HG02642 (cell line): Measurements from ENCODE around the gene AKT1.

Experiments used
- ATAC-seq: cut with Tn5 transposase; IDR thresholded peaks from one replicate; pipeline ENCODE4 v1.9.1; 2021; ENCODE audit warnings: mild to moderate bottlenecking; ENCODE audit not compliant: unreplicated experiment, poor library complexity

AKT1 gene

GRCh38 chr14:104776481-104776880, 19.1 kb downstream of the AKT1 start:
- no peak for ATAC-seq

GRCh38 chr14:104775073-104775489, 20.5 kb downstream of the AKT1 start:
- ATAC-seq: no peak

GRCh38 chr14:104774453-104775072, 21.0 kb downstream of the AKT1 start:
- no peak for ATAC-seq

GRCh38 chr14:104773505-104774452, 21.8 kb downstream of the AKT1 start:
- no peak for ATAC-seq

DNA sequence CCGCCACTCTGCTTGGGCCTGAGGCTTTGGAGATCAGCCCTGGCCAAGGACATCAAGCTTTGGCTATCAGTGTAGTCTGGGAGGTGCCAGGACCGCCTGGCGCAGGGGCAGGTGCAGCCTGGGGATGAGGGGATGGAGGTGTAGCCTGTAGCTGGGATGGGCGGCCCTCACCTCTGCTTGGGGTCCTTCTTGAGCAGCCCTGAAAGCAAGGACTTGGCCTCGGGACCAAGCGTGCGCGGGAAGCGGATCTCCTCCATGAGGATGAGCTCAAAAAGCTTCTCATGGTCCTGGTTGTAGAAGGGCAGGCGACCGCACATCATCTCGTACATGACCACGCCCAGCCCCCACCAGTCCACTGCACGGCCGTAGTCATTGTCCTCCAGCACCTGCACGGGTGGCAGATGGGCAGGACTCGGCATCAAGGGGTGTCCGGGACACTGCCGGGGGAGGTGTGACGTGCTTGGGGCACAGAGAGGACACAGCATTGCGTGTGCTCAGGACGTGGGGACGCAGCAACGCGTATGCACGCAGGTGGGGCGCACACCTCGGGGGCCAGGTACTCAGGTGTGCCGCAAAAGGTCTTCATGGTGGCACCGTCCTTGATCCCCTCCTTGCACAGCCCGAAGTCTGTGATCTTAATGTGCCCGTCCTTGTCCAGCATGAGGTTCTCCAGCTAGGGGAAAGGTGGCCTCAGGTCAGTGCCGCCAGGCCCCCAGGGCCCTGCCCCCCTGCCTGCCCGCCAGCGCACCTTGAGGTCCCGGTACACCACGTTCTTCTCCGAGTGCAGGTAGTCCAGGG, 22.6 kb downstream of the AKT1 start:
- ATAC-seq: no peak

DNA sequence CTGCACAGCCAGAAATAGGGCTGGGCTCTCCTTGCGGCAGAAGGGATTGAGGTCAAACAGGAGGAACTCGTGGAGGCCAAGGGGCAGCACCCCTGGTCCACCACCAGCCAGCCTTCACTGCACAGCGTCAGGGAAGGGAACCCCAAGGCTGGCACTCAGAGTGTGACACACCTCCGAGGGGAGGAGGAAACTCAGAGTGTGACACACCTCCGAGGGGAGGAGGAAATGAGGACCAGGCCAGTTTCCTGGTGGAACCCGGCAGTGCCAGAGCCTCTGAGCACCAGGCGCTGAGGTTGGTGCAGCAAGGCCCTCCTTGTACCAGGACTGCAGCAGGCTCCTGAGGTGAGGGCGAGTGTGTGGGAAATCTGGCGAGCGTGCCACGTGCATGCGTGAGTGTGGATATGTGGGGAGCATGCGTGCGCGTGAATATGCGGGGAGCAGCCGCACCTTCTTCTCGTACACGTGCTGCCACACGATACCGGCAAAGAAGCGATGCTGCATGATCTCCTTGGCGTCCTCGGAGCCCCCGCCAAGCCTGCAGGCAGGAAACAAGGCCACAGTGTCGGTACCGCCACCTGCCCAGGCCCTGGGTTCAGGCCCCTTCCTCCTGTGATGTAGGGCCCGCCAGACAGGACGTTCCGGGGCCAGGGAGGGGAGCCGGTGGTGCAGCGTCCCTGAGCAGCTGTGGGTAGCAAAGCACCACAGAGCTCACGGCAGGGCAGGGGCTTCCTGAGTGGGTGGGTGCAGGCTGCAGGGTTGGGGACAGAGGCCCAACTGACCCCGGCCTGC, 23.4 kb downstream of the AKT1 start:
- no peak for ATAC-seq

DNA sequence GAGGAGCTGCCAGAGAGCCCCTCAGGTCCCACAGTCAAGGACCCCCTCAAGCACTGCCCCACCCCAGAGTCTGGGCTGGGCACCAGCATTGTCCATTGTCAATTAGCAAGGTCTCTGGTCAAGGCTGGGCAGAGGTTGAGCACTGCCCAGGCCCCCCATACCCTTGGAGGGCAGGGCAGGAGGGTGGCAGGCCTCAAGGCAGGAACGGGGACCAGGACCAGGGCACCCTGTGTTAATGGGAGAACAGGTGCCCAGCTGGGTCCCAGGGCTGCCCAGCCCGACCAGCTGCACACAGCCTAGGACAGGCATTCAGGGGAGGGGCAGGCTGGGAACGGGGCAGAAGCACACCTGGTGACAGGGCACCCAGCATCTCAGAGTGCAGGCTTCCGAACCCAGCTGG, 24.2 kb downstream of the AKT1 start:
- no peak for ATAC-seq

DNA sequence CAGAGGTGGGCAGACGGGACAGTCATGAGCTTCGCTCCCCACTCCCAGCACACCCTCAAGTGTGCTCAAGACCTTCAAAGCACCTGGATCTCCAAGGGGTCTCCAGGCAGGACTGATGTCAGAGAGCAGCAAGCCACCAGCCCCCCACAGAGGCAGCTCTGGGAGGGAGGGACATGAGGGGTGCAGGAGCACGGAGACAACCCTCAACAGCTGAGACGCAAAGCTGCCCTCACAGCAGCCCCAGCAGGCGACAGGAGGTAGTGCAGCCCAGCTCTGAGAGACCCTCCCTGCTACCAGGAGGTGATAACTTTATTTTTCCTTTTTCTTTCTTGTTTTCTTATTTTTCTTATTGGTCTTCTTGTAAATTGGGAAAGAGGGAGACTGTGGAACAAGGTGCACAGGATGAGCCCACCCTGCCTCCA, 24.7 kb downstream of the AKT1 start:
- ATAC-seq: no peak

DNA sequence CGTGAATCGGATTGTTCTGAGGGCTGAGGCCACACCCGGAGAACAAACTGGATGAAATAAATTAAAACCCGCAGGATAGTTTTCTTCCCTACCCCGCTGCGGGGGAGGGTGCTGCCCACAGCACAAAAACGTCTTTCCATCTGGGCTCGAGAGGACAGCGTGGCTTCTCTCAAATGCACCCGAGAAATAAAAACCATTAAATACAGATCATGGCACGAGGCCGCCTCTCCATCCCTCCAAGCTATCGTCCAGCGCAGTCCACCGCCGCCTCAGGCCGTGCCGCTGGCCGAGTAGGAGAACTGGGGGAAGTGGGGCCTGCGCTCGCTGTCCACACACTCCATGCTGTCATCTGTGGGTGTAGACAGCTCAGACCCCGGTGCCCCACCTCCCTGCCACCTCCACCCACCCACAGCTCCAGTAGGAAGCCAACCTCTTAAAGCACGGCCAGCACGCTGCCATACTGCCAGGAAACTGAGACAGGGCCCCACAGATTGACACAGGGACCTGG, 25.4 kb downstream of the AKT1 start:
- no peak for ATAC-seq

GRCh38 chr14:104769324-104770071, 26.1 kb downstream of the AKT1 start:
- no peak for ATAC-seq

DNA sequence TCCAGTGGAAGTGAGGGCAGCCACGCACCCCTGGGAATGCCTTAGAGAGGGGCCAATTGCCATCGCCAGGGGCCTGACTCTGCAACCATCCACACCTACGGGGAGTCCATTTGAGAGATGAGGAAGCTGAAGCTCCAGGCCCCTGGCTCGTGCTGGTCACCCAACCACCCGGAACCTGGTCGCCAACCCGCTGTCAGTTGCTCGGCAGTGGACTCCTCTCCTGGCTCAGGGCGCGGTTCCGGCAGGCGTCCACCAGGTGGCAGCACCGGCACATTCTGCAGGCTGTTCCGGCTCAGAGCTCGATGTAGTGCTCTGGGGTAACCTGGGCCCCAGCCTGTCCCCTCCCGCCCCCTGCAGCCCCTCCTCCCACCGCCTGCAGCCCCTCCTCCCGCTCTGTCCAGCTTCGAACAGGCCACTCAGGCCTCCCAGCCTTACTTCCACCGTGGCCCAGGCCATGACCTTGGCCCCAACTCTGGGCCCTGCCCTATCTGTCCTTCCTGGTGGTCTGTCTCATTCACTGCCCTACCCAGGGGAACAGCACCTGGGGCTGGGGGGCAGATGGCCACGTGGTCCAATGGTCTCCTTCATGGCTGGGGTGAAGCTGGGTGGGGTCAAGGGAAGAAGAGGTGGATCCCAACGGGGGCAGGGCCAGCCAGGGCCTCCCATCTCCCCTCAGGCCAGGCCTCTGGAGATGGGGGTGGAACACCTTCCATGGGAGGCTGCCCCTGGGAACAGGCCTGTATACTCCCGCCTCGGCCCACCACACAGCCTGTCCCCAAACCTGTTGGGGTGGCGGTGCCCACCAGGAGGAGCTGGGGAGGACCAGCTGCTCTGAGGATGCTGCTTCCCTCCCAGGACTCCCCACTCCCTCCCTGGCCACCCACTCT, 26.9 kb downstream of the AKT1 start:
- ATAC-seq: peak; percentile 68

GRCh38 chr14:104767634-104767918, 28.0 kb downstream of the AKT1 start:
- no peak for ATAC-seq

- no peak for ATAC-seq
Observed at GRCh38 chr14:104766863-104767633, 28.5 kb downstream of the AKT1 start.

- no peak for ATAC-seq
Observed at GRCh38 chr14:104766256-104766862, 29.2 kb downstream of the AKT1 start.

GRCh38 chr14:104765517-104765916, 30.0 kb downstream of the AKT1 start:
- ATAC-seq: no peak

DNA sequence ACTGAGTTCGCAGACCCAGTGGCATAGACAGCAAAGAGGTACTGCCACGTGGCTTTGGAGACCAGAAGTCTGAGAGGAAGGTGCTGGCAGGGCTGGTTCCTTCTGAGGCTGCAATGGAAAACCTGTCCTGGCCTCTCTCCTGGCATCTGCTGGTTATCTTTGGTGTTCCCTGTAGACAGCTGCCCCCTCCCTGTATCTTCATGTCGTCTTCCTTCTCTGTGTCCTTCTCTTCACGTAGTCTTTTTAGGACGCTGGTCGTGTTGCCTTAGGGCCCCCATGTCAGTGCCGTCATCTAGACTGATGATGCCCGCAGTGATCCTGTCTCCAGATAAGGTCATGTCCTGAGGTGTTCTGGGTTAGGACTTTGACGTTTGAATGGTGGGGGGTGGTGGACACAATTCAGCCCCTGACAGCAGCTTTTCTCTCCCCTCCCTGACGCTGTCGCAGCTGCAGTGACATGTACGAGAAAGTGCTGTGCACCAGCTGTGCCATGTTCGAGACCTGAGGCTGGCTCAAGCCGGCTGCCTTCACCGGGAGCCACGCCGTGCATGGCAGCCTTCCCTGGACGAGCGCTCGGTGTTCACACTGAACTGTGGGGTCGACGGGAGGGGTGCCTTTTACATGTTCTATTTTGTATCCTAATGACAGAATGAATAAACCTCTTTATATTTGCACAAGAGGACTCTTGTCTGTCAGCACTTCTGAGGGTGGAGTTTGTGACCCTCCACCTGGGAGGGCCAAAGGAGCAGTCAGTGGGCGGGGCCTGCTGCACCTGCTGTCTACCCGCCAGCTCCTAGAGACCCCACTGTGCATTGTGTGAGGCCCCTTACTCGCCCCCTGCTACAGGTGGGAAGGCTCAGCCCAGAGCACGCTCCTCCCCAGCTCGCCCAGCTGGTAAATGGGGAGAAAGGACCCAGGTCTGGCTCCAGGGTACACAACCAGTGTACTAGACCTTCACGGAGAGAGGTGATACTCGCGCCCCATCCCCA, 36.3 kb downstream of the AKT1 start:
- no peak for ATAC-seq
